GM19240 (cell line): ENCODE measurements around the gene NOTCH3.

ENCODE experiments used
- DNase-seq: peaks from one replicate; pipeline ENCODE4 v3.0.0; 2011; ENCODE audit warnings: low spot score; ENCODE audit not compliant: insufficient read length

The NOTCH3 gene

GRCh38 chr19:15236886-15237285 is 36.1 kb upstream of the NOTCH3 start:
- DNase-seq = no peak

GRCh38 chr19:15235781-15236180 is 35.0 kb upstream of the NOTCH3 start:
- DNase-seq = no peak

- DNase-seq = no peak
Observed at GRCh38 chr19:15234431-15235130, 33.8 kb upstream of the NOTCH3 start.

- no peak for DNase-seq
Observed at GRCh38 chr19:15231271-15231670, 30.5 kb upstream of the NOTCH3 start.

- no peak for DNase-seq
Observed at GRCh38 chr19:15227261-15227660, 26.5 kb upstream of the NOTCH3 start.

GRCh38 chr19:15225760-15226159 is 25.0 kb upstream of the NOTCH3 start:
- DNase-seq = no peak

GRCh38 chr19:15223649-15224361 is 23.0 kb upstream of the NOTCH3 start:
- no peak for DNase-seq

GRCh38 chr19:15222738-15223648 is 22.2 kb upstream of the NOTCH3 start:
- peak; percentile 96 for DNase-seq

- DNase-seq = no peak
Observed at GRCh38 chr19:15220833-15221232, 20.0 kb upstream of the NOTCH3 start.

- DNase-seq = no peak
Observed at GRCh38 chr19:15218501-15218900, 17.7 kb upstream of the NOTCH3 start.

GRCh38 chr19:15216363-15216762 is 15.6 kb upstream of the NOTCH3 start:
- no peak for DNase-seq

GRCh38 chr19:15213715-15214381 is 13.1 kb upstream of the NOTCH3 start:
- DNase-seq = no peak

GRCh38 chr19:15212711-15213110 is 11.9 kb upstream of the NOTCH3 start:
- DNase-seq = no peak

GRCh38 chr19:15210323-15210781 is 9.6 kb upstream of the NOTCH3 start:
- DNase-seq = no peak

GRCh38 chr19:15201374-15202023 is 704 bp upstream of the NOTCH3 start:
- DNase-seq = no peak

- no peak for DNase-seq
Observed at GRCh38 chr19:15199661-15200552, 888 bp downstream of the NOTCH3 start.

- no peak for DNase-seq
Observed at GRCh38 chr19:15198951-15199660, 1.7 kb downstream of the NOTCH3 start.

GRCh38 chr19:15197942-15198341 is 2.9 kb downstream of the NOTCH3 start:
- DNase-seq = no peak

GRCh38 chr19:15197275-15197941 is 3.4 kb downstream of the NOTCH3 start:
- no peak for DNase-seq
